ENCODE results near the gene TOMM70.

TOMM70 gene

GRCh38 chr3:100366424-100366823 is 34.5 kb downstream of the TOMM70 start:
- no peak for TF ChIP-seq CTCF (conservative IDR thresholded peaks at IDR 0.05; ENCODE audit: low read length)
- no peak for DNase-seq (ENCODE audit: low read depth)
- H3K4me3 ChIP-seq (ENCODE audit: low read length), result no peak overlapping the region

GRCh38 chr3:100364421-100364820 is 36.5 kb downstream of the TOMM70 start:
- DNase-seq (ENCODE audit: low read depth), result no peak
- H3K4me3 ChIP-seq (ENCODE audit: low read length), result no peak overlapping the region
- TF ChIP-seq CTCF (conservative IDR thresholded peaks at IDR 0.05; ENCODE audit: low read length), result no peak

GRCh38 chr3:100361897-100362296 is 39.0 kb downstream of the TOMM70 start:
- no peak overlapping the region for H3K4me3 ChIP-seq (ENCODE audit: low read length)
- no peak for TF ChIP-seq CTCF (conservative IDR thresholded peaks at IDR 0.05; ENCODE audit: low read length)
- no peak for DNase-seq (ENCODE audit: low read depth)

- TF ChIP-seq CTCF (conservative IDR thresholded peaks at IDR 0.05; ENCODE audit: low read length), result no peak
- no peak for DNase-seq (ENCODE audit: low read depth)
- no peak overlapping the region for H3K4me3 ChIP-seq (ENCODE audit: low read length)
Observed at GRCh38 chr3:100360757-100361496, 40.0 kb downstream of the TOMM70 start.

GRCh38 chr3:100359035-100359434 is 41.9 kb downstream of the TOMM70 start:
- DNase-seq (ENCODE audit: low read depth), result no peak
- TF ChIP-seq CTCF (conservative IDR thresholded peaks at IDR 0.05; ENCODE audit: low read length), result no peak

GRCh38 chr3:100358413-100358812 is 42.5 kb downstream of the TOMM70 start:
- DNase-seq (ENCODE audit: low read depth), result no peak
- no peak for TF ChIP-seq CTCF (conservative IDR thresholded peaks at IDR 0.05; ENCODE audit: low read length)
- H3K4me3 ChIP-seq (ENCODE audit: low read length), result no peak overlapping the region

More at GRCh38 chr3:100359035-100359434, 41.9 kb downstream of the TOMM70 start:
- no peak overlapping the region for H3K4me3 ChIP-seq (ENCODE audit: low read length)

- no peak overlapping the region for H3K4me3 ChIP-seq (ENCODE audit: low read length)
- DNase-seq (ENCODE audit: low read depth), result no peak
- no peak for TF ChIP-seq CTCF (conservative IDR thresholded peaks at IDR 0.05; ENCODE audit: low read length)
Observed at GRCh38 chr3:100354850-100355249, 46.0 kb downstream of the TOMM70 start.

All from AG10803 (cell line).